Loucy (cell line): ENCODE results near the gene FBN1.

ENCODE experiments used
- CTCF ChIP-seq: fragments of 200-600 bp; sonication (generic); conservative IDR thresholded peaks from 2 replicates; pipeline ENCODE4 v1.5.1; 2014; ENCODE audit warnings: mild to moderate bottlenecking, antibody characterized with exemption, low read length
- EZH2phosphoT487 ChIP-seq: fragments of 200-600 bp; IDR thresholded peaks from 2 replicates; pipeline ENCODE4 v1.6.1; 2018; ENCODE audit warnings: antibody characterized with exemption, mild to moderate bottlenecking, moderate library complexity, borderline replicate concordance

DNA sequence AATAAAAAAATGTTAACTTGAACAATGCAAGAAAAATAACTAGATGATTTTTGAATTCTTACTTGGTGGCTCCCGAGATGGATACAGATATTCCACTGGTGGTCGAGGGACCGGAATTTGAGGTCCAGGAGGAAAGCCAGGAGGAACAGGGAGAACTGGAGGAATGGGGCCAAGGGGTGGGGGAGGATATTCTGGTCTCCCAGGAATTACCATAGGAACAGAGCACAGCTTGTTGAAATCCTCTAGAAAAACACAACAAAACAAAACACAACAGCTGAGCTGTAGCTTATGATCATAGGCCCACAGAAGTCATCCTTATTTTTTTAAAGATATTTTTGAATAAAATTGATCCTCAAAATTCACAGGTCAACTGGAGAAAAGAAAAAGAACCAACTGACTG lies 129.4 kb downstream of the FBN1 start:
- TF ChIP-seq CTCF (no peak), EZH2phosphoT487 (no peak)
